Endodermal cell (in vitro differentiated cells): Measurements from ENCODE around the gene GID8. TPM values are rescaled to one million over a fixed set of nuclear protein-coding genes. Genes with fewer than 3 reads are reported as not detected.

Experiments used
- DNase-seq: peaks from one replicate; pipeline ENCODE4 v3.0.0-alpha.2; 2017
- H3K27ac ChIP-seq: 2 replicates; pipeline ENCODE4 v1.5.1; 2013; ENCODE audit warnings: mild to moderate bottlenecking, low read depth, low read length, moderate library complexity
- H3K27me3 ChIP-seq: 2 replicates; pipeline ENCODE4 v1.6.1; 2013; ENCODE audit warnings: mild to moderate bottlenecking, low read length, moderate library complexity; ENCODE audit not compliant: insufficient read depth, control insufficient read depth, poor library complexity, severe bottlenecking
- H3K36me3 ChIP-seq: 2 replicates; pipeline ENCODE4 v1.7.0; 2013; ENCODE audit warnings: mild to moderate bottlenecking, low read length, moderate library complexity; ENCODE audit not compliant: control insufficient read depth, insufficient read depth
- H3K4me1 ChIP-seq: one replicate; pipeline ENCODE4 v1.7.0; 2013; ENCODE audit warnings: low read length; ENCODE audit not compliant: control insufficient read depth, insufficient read depth
- H3K4me3 ChIP-seq: 2 replicates; pipeline ENCODE4 v1.5.1; 2013; ENCODE audit warnings: mild to moderate bottlenecking, low read length, moderate library complexity
- H3K9ac ChIP-seq: 2 replicates; pipeline ENCODE4 v1.6.1; 2013; ENCODE audit warnings: mild to moderate bottlenecking, low read length, moderate library complexity; ENCODE audit not compliant: poor library complexity, severe bottlenecking; ENCODE audit errors: extremely low read depth
- H3K9me3 ChIP-seq: 2 replicates; pipeline ENCODE4 v1.6.1; 2013; ENCODE audit warnings: mild to moderate bottlenecking, low read length, moderate library complexity; ENCODE audit not compliant: control insufficient read depth
- H3K27ac Mint-ChIP-seq: 2 replicates; pipeline ENCODE4 v1.8.0; 2020; ENCODE audit warnings: mixed read lengths
- H3K27me3 Mint-ChIP-seq: 2 replicates; pipeline ENCODE4 v1.8.0; 2021; ENCODE audit warnings: mild to moderate bottlenecking, mixed read lengths; ENCODE audit not compliant: insufficient read depth
- H3K36me3 Mint-ChIP-seq: 2 replicates; pipeline ENCODE4 v1.8.0; 2020; ENCODE audit warnings: low read depth, mixed read lengths
- H3K4me1 Mint-ChIP-seq: 2 replicates; pipeline ENCODE4 v1.8.0; 2020; ENCODE audit warnings: mixed read lengths
- H3K4me3 Mint-ChIP-seq: 2 replicates; pipeline ENCODE4 v1.8.0; 2020; ENCODE audit warnings: mild to moderate bottlenecking, moderate library complexity, mixed read lengths
- H3K9me3 Mint-ChIP-seq: 2 replicates; pipeline ENCODE4 v1.8.0; 2020; ENCODE audit warnings: mild to moderate bottlenecking, mixed read lengths
- CTCF ChIP-seq: fragments of 200-600 bp; sonication (generic); conservative IDR thresholded peaks from 2 replicates; pipeline ENCODE4 v1.5.0; 2021; ENCODE audit warnings: antibody characterized with exemption, mild to moderate bottlenecking
- WGBS, 2 experiments: methylation state at CpG; one replicate each; pipeline versions ENCODE4 v1.1.5 to v1.1.7; 2013; ENCODE audit warnings: missing lambda C conversion rate in 2 of 2, mixed read lengths in 1 of 2; ENCODE audit not compliant: insufficient coverage in 1 of 2, insufficient read length in 1 of 2; 5-methylcytosine and 5-hydroxymethylcytosine counted together
- total RNA-seq, 2 donors: library from RNA; stranded (reverse); fragmentation: NEBNext Ultra II Directional in 1 of 2; extraction: Animal tissue kit (Norgen Biotek cat#: 25700) in 1 of 2; gene quantifications; 2 replicates in 1 of 2; 3 replicates in 1 of 2; pipeline ENCODE4 v1.2.1, GENCODE V29; 2021

Gene GID8
- total RNA-seq, 2 donors from 2014 or later, result 51.5 to 52.1 TPM

DNA sequence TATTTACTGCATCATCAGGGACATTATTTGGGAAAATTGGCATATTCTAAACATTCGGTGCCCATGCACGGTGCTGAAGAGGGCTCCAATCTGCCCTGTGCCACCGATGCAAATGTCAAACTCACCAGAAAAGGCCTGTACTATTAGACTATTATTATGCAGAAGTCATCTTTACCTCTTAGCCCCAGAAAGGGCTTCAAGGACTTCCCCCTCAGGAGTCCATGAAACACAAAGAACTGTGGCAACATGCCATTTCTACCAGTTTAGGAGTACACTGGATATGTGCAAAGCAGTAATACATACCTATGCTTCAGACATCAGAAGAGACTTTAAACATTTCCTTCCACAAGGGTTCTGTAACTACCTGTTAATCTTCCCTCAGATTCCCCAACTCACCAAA, 20.2 kb upstream of the GID8 start:
- Histone ChIP-seq H3K9me3 (no peaks in the 10 kb centered on the region), H3K27me3 (no peaks in the 10 kb centered on the region), H3K4me3 (no peak overlapping the region), H3K9ac (no peak overlapping the region), H3K36me3 (peaks cover 26% of the 10 kb centered on the region), H3K27ac (no peak overlapping the region), H3K4me1 (peaks cover 18% of the 10 kb centered on the region)
- Mint-ChIP-seq H3K4me3 (no peak overlapping the region), H3K36me3 (peaks cover 10% of the 10 kb centered on the region), H3K4me1 (peaks cover 67% of the 10 kb centered on the region), H3K27ac (no peak overlapping the region), H3K9me3 (no peaks in the 10 kb centered on the region), H3K27me3 (no peaks in the 10 kb centered on the region)
- WGBS, 2 experiments, result 81 to 82% methylated on average over 3 of the region's 3 CpGs
- TF ChIP-seq CTCF, result no peak
- no peak for DNase-seq

DNA sequence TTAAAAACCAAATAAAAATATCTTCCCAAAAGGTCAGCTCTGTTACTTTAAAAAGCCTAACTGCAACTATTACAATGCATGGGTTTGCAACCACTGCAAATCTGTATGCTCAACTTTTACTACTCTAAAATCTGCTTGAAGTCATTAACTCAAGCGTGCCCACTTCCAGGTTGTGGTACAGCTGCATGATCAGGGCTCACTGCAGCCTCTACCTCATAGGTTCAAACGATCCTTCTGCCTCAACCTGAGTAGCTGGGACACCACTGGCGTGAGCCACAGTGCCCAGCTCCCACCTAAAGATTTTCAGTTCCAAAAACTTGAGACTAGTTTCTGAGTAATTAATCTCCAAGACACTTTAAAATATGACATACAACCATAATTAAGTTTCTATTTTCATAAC, 19.8 kb upstream of the GID8 start:
- H3K4me3 Mint-ChIP-seq, result no peak overlapping the region
- no peak overlapping the region for H3K4me3 ChIP-seq
- H3K4me1 ChIP-seq, result peaks cover 18% of the 10 kb centered on the region
- peak overlapping the region; percentile 29 for H3K27ac Mint-ChIP-seq
- H3K27me3 ChIP-seq, result no peaks in the 10 kb centered on the region
- no peaks in the 10 kb centered on the region for H3K9me3 Mint-ChIP-seq
- no peak for TF ChIP-seq CTCF
- no peak overlapping the region for H3K27ac ChIP-seq
- no peak for DNase-seq
- 72 to 75% methylated on average over 3 of the region's 3 CpGs for WGBS, 2 experiments
- H3K36me3 ChIP-seq, result peaks cover 22% of the 10 kb centered on the region
- H3K4me1 Mint-ChIP-seq, result peaks cover 65% of the 10 kb centered on the region
- no peaks in the 10 kb centered on the region for H3K9me3 ChIP-seq
- H3K36me3 Mint-ChIP-seq, result peaks cover 8% of the 10 kb centered on the region
- no peaks in the 10 kb centered on the region for H3K27me3 Mint-ChIP-seq
- no peak overlapping the region for H3K9ac ChIP-seq

DNA sequence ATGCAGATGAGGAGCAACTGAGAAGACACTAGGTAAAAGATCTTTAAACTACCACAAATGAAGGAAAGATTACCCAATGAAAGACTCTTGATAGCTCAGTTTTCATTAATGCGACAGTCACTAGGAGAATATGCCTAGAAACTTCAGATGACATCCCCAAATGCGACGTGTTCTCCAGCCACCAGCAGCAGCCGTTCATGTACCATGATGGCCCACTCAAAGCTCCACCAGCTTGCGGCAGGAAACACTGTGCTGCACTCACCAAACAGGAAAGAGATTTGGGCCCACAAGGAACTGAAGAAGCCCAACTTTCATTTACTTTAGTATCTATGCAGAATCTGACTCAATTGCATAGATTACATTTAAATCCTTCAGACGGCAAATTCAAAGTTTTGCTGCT, 19.1 kb upstream of the GID8 start:
- peaks cover 13% of the 10 kb centered on the region for H3K4me1 ChIP-seq

More for the DNA sequence above, 19.1 kb upstream of the GID8 start:
- Mint-ChIP-seq H3K9me3 (no peaks in the 10 kb centered on the region), H3K4me3 (no peak overlapping the region), H3K27ac (peak overlapping the region; percentile 29), H3K36me3 (peaks cover 3% of the 10 kb centered on the region), H3K27me3 (no peaks in the 10 kb centered on the region), H3K4me1 (peaks cover 62% of the 10 kb centered on the region)
- Histone ChIP-seq H3K27ac (no peak overlapping the region), H3K9me3 (no peaks in the 10 kb centered on the region), H3K27me3 (no peaks in the 10 kb centered on the region), H3K4me3 (no peak overlapping the region), H3K36me3 (peaks cover 15% of the 10 kb centered on the region), H3K9ac (no peak overlapping the region)
- no peak for DNase-seq
- 91 to 92% methylated on average over 6 of the region's 6 CpGs for WGBS, 2 experiments
- TF ChIP-seq CTCF, result no peak
